ENCODE measurements around the gene TACC3. TPM values are rescaled to one million over a fixed set of nuclear protein-coding genes. Genes with fewer than 3 reads are reported as not detected.

The TACC3 gene
- total RNA-seq, 4 donors from 2014 or later = 5.9 to 175 (median 23.1) TPM

DNA sequence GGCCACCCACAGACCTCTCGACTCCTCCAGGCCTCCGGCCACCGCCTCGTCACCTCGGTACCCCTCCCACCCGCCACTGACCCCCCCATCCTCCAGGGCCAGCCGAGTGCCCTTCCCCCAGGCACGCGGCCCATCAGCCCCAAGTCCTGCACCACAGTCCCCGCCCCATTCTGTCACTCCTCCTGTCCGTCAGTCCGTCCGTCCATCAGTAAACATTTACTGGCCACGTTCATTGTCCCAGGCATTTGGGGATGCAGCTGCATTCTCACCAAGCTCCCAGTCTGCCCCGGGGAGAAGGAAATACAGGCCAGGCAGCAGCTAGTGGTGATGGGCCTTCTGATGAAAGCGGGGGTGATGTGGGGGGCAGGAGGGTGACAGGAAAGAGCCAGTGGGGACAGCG lies 36.5 kb downstream of the TACC3 start:
- no peak for TF ChIP-seq POLR2AphosphoS5 (IDR thresholded peaks at IDR 0.05)
- no peak for TF ChIP-seq CTCF (IDR thresholded peaks at IDR 0.05)
- no peak for TF ChIP-seq EP300 (IDR thresholded peaks at IDR 0.05; ENCODE audit: low read depth)
- TF ChIP-seq POLR2A (IDR thresholded peaks at IDR 0.05) = no peak
- in situ Hi-C loops (cut with MboI; ENCODE audit: low pct_ligation_motif_present in 1 of 4, low pct_unique_long_range_greater_than_20kb in 1 of 4, low sequenced_read_pairs in 3 of 4) = loop anchor here in 1 of 4 donors (10.0 kb wide), 1 partner anchor 57 kb away; no protein-coding TSS in a partner anchor
- no peak overlapping the region for H3K27ac ChIP-seq
- 54 to 80% methylated on average over 2 to 17 of the region's 17 CpGs for whole genome bisulfite sequencing, 2 donors (ENCODE audit: low coverage in 1 of 2)
- peaks cover 10% of the 10 kb centered on the region for H3K27me3 ChIP-seq
- H3K9me3 ChIP-seq = no peaks in the 10 kb centered on the region
- H3K36me3 ChIP-seq = no peaks in the 10 kb centered on the region
- H3K4me3 ChIP-seq = no peak overlapping the region
- H3K4me1 ChIP-seq = peaks cover 0 to 4% (median 1%) of the 10 kb centered on the region in 4 donors
- intact Hi-C loops (cut with DNase I; ENCODE audit: low total_unique reads) = no loop called here
- DNase-seq = no peak

DNA sequence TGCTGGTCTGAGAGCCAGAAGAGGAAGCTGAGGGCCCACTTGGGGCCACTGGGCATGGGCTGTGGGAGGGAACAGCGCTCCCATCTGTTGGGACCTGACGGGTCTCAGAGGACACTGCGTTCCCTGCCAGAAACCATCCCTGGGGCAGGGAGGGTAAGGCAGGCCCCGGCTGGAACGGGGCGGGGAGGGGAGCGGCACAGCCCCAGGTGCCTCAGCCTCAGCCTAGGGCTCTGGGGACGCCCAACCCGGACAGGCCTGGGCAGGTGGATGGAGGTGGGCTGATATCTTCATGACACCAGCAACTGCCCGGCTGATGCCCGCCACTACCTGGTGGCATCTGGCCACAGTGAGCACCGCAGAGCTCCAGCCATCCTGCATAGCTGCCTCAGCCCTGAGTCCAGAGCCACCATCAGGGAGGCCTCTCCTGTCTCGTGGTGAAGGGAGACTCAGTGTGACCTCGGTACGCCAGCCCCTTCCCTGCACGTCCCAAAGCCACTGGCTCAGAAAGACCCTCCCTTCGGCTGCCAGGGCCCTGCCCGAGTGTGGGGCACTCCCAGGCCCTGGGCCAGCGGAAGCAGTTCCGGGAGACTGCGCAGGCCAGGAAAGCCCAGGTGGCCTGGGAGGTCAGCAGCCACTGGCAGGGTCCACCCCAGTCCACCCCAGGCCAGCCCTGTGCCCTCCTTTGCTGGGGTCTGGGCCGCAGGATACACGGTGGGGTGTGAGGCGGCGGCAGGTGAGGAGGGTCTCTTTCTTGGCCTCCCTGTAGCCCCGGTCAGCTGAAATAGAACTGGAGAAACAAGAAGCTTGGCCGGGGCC lies 37.2 kb downstream of the TACC3 start:
- in situ Hi-C loops (cut with MboI; ENCODE audit: low pct_ligation_motif_present in 1 of 4, low pct_unique_long_range_greater_than_20kb in 1 of 4, low sequenced_read_pairs in 3 of 4) (loop anchor here in 1 of 4 donors (10.0 kb wide), 1 partner anchor 56 kb away; no protein-coding TSS in a partner anchor), intact Hi-C loops (cut with DNase I; ENCODE audit: low total_unique reads) (no loop called here)
- no peaks in the 10 kb centered on the region for H3K36me3 ChIP-seq
- WGBS, 2 donors (ENCODE audit: low coverage in 1 of 2) = 75% methylated on average over 23 of the region's 27 CpGs; no CpG with 5 or more reads in 1 of the 2 donors
- no peak for DNase-seq
- no peak overlapping the region for H3K4me3 ChIP-seq
- TF ChIP-seq EP300 (IDR thresholded peaks at IDR 0.05; ENCODE audit: low read depth) (no peak), POLR2A (IDR thresholded peaks at IDR 0.05) (no peak), POLR2AphosphoS5 (IDR thresholded peaks at IDR 0.05) (no peak), CTCF (IDR thresholded peaks at IDR 0.05) (no peak)
- H3K9me3 ChIP-seq = no peaks in the 10 kb centered on the region
- H3K4me1 ChIP-seq = peaks cover 4 to 7% (median 7%) of the 10 kb centered on the region in 4 donors
- H3K27ac ChIP-seq = no peak overlapping the region
- peaks cover 17% of the 10 kb centered on the region for H3K27me3 ChIP-seq

DNA sequence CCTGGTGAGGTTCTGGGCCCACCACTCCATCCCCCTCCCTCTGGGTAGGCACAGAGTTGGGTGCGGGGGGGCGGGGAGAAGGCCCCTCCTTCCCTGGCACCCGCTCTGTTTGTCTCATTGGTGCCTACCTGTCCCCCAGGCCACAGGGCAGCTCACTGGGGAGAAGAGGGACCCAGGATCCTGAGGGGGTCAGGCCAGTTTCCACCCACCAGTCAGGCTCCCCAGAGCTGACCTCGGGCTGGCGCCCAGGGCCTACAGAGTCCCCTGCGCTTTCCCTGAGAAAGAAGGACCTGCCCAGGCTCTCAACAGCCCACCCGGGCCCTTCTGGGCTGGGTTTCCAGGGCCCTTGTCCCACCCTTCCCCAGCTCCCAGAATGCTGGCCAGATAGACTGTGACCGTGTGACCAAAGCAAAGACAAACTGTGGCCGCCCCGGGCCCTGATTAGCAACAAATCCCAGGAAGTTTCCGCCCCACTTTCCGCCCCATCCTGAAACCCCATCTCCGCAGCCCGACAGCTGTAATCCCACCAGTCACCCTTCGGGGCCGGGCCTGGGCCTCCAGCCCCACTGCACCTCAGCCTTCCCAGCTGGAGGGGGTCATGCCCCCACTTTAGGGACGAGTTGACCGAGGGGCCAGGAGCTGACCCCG lies 38.0 kb downstream of the TACC3 start:
- in situ Hi-C loops (cut with MboI; ENCODE audit: low pct_ligation_motif_present in 1 of 4, low pct_unique_long_range_greater_than_20kb in 1 of 4, low sequenced_read_pairs in 3 of 4) (loop anchor here in 1 of 4 donors (10.0 kb wide), 1 partner anchor 56 kb away; no protein-coding TSS in a partner anchor), intact Hi-C loops (cut with DNase I; ENCODE audit: low total_unique reads) (no loop called here)
- no peaks in the 10 kb centered on the region for H3K9me3 ChIP-seq
- peaks cover 9 to 15% (median 14%) of the 10 kb centered on the region in 4 donors for H3K4me1 ChIP-seq
- peaks cover 25% of the 10 kb centered on the region for H3K27me3 ChIP-seq
- WGBS, 2 donors (ENCODE audit: low coverage in 1 of 2) = 80 to 86% methylated on average over 1 to 19 of the region's 19 CpGs
- no peak for DNase-seq
- no peaks in the 10 kb centered on the region for H3K36me3 ChIP-seq
- H3K27ac ChIP-seq = no peak overlapping the region
- no peak overlapping the region for H3K4me3 ChIP-seq
- TF ChIP-seq POLR2A (IDR thresholded peaks at IDR 0.05) = no peak
- no peak for TF ChIP-seq CTCF (IDR thresholded peaks at IDR 0.05)
- TF ChIP-seq EP300 (IDR thresholded peaks at IDR 0.05; ENCODE audit: low read depth) = no peak
- no peak for TF ChIP-seq POLR2AphosphoS5 (IDR thresholded peaks at IDR 0.05)

DNA sequence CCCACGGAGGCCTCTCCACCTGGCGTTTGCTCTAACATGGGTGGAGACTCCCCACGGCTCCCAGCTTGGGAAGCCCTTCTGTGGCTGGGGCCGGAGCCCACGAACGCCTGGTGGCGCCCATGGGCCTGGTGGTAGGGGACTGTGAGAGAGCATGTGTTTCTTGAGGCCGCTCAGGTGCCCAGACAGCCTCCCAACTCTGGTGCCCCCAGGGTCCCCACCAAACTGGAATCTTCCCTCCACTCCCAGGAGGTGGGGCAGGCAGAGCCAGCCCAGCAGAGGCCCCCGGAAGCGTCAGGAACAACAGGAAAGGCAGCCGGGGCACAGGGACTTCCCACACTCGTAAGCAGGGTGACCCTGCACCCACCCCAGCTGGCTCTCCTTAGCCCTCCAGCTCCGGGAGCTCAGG lies 38.5 kb downstream of the TACC3 start:
- H3K4me3 ChIP-seq = no peak overlapping the region
- H3K9me3 ChIP-seq = no peaks in the 10 kb centered on the region
- intact Hi-C loops (cut with DNase I; ENCODE audit: low total_unique reads) = no loop called here
- DNase-seq = no peak
- WGBS, 2 donors (ENCODE audit: low coverage in 1 of 2) = 60% methylated on average over 11 of the region's 13 CpGs; no CpG with 5 or more reads in 1 of the 2 donors
- TF ChIP-seq EP300 (IDR thresholded peaks at IDR 0.05; ENCODE audit: low read depth) (no peak), POLR2A (IDR thresholded peaks at IDR 0.05) (no peak), CTCF (IDR thresholded peaks at IDR 0.05) (no peak), POLR2AphosphoS5 (IDR thresholded peaks at IDR 0.05) (no peak)
- in situ Hi-C loops (cut with MboI; ENCODE audit: low pct_ligation_motif_present in 1 of 4, low pct_unique_long_range_greater_than_20kb in 1 of 4, low sequenced_read_pairs in 3 of 4) = loop anchor here in 1 of 4 donors (10.0 kb wide), 1 partner anchor 55 kb away; no protein-coding TSS in a partner anchor
- H3K27ac ChIP-seq = no peak overlapping the region
- H3K27me3 ChIP-seq = peaks cover 30% of the 10 kb centered on the region
- H3K36me3 ChIP-seq = no peaks in the 10 kb centered on the region
- peaks cover 9 to 16% (median 14%) of the 10 kb centered on the region in 4 donors for H3K4me1 ChIP-seq
